ENCODE results near the gene GIMAP2.

DNA sequence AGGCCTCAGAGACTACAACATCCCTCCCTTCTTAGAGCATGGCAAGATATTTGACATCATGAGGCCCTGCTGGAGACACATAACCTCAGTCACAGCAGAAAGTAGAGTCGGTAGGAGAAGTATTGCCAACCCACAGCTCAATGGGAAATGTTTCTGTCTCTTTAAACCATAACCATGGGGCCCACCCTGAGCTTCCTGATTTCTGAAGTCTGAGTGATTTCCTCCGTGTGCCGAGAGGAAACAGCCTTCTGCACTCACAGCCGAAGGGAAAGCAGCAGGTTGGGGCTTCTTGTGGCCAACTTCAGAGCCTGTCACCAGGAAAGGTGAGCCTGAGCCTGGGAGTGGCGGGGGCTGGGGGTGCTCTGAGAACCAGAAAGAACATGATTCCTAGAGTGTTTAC is 30.9 kb downstream of the GIMAP2 start, which contains the start of gene GIMAP1:
- TF ChIP-seq HDGF (IDR thresholded peaks at IDR 0.05; ENCODE audit: borderline replicate concordance) (no peak), ARNT (IDR thresholded peaks at IDR 0.05) (no peak), FOXA1 (IDR thresholded peaks at IDR 0.05) (no peak), SUZ12 (IDR thresholded peaks at IDR 0.05) (no peak), LEF1 (IDR thresholded peaks at IDR 0.05; ENCODE audit: borderline replicate concordance) (no peak), BHLHE40 (IDR thresholded peaks at IDR 0.05; ENCODE audit: borderline replicate concordance) (no peak), CTBP1 (IDR thresholded peaks at IDR 0.05; ENCODE audit: borderline replicate concordance) (no peak)

Data from HEK293T (cell line).